ENCODE measurements around the gene MICAL3. TPM values are rescaled to one million over a fixed set of nuclear protein-coding genes. Genes with fewer than 3 reads are reported as not detected.

MICAL3 gene
- total RNA-seq, 3 donors from 2014 or later (not counting 1 experiment from before 2014, with no cell fraction given): 17.1 to 36.3 (median 34.3) TPM

GRCh38 chr22:17797721-17798559, 226.4 kb downstream of the MICAL3 start:
- no peaks in the 10 kb centered on the region for H3K36me3 Mint-ChIP-seq
- peaks cover 0 to 4% of the 10 kb centered on the region in 2 donors for H3K27me3 Mint-ChIP-seq (ENCODE audit: low read depth in 2 of 2)
- Histone ChIP-seq H3K27me3 (ENCODE audit: control insufficient read depth, insufficient read depth, low read length) (no peaks in the 10 kb centered on the region), H3K36me3 (ENCODE audit: control insufficient read depth, insufficient read depth, low read length) (no peaks in the 10 kb centered on the region), H3K4me1 (ENCODE audit: control insufficient read depth, insufficient read depth, low read length) (peaks cover 34% of the 10 kb centered on the region), H3K27ac (ENCODE audit: low read length) (no peak overlapping the region), H3K4me3 (ENCODE audit: low read length) (no peak overlapping the region), H3K9me3 (ENCODE audit: control insufficient read depth, insufficient read depth, low read length) (no peaks in the 10 kb centered on the region)
- peak in 1 of 3 donors; percentile 20 for ATAC-seq
- H3K4me3 Mint-ChIP-seq: no peak overlapping the region
- no peak overlapping the region for H3K27ac Mint-ChIP-seq
- H3K4me1 Mint-ChIP-seq: no peaks in the 10 kb centered on the region
- H3K9me3 Mint-ChIP-seq: no peaks in the 10 kb centered on the region
- no peak for DNase-seq
- WGBS (ENCODE audit: insufficient coverage): 57% methylated on average over 23 of the region's 23 CpGs
- intact Hi-C loops (cut with micrococcal nuclease): no loop called here
- TF ChIP-seq, protein P1, sequence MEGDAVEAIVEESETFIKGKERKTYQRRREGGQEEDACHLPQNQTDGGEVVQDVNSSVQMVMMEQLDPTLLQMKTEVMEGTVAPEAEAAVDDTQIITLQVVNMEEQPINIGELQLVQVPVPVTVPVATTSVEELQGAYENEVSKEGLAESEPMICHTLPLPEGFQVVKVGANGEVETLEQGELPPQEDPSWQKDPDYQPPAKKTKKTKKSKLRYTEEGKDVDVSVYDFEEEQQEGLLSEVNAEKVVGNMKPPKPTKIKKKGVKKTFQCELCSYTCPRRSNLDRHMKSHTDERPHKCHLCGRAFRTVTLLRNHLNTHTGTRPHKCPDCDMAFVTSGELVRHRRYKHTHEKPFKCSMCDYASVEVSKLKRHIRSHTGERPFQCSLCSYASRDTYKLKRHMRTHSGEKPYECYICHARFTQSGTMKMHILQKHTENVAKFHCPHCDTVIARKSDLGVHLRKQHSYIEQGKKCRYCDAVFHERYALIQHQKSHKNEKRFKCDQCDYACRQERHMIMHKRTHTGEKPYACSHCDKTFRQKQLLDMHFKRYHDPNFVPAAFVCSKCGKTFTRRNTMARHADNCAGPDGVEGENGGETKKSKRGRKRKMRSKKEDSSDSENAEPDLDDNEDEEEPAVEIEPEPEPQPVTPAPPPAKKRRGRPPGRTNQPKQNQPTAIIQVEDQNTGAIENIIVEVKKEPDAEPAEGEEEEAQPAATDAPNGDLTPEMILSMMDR (IDR thresholded peaks at IDR 0.05): no peak

DNA sequence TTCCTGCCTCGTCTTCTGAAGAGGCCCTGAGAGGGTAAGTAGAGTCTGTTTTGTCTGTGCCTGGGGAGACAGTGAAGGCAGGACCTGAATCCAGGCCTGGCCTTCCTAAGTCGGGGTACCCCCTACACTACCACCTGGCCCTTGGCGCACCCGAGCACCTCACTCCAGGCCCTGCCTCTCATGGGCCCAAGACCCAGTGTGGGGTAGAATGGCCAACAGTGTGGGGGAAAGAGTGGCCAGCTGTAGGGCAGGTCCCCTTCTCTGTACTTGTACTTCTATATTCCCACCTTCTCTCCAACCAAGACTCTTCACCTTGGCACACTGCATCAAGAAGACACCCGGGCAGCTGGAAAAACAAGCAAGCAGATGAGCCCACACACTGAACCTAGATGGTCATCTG, 227.7 kb downstream of the MICAL3 start:
- Mint-ChIP-seq H3K9me3 (no peaks in the 10 kb centered on the region), H3K36me3 (no peaks in the 10 kb centered on the region), H3K4me1 (no peaks in the 10 kb centered on the region), H3K27ac (no peak overlapping the region), H3K27me3 (ENCODE audit: low read depth in 2 of 2) (peaks cover 0 to 4% of the 10 kb centered on the region in 2 donors), H3K4me3 (no peak overlapping the region)
- no peak overlapping the region for H3K4me3 ChIP-seq (ENCODE audit: low read length)
- H3K4me1 ChIP-seq (ENCODE audit: control insufficient read depth, insufficient read depth, low read length): peaks cover 34% of the 10 kb centered on the region
- no peaks in the 10 kb centered on the region for H3K36me3 ChIP-seq (ENCODE audit: control insufficient read depth, insufficient read depth, low read length)
- H3K27ac ChIP-seq (ENCODE audit: low read length): no peak overlapping the region
- ATAC-seq (no peak), DNase-seq (no peak)
- TF ChIP-seq, protein P1 (IDR thresholded peaks at IDR 0.05): no peak
- H3K9me3 ChIP-seq (ENCODE audit: control insufficient read depth, insufficient read depth, low read length): no peaks in the 10 kb centered on the region
- WGBS (ENCODE audit: insufficient coverage): 85% methylated on average over 5 of the region's 5 CpGs
- H3K27me3 ChIP-seq (ENCODE audit: control insufficient read depth, insufficient read depth, low read length): no peaks in the 10 kb centered on the region
- intact Hi-C loops (cut with micrococcal nuclease): no loop called here

GRCh38 chr22:17795661-17796548, 228.5 kb downstream of the MICAL3 start:
- WGBS (ENCODE audit: insufficient coverage): 83% methylated on average over 32 of the region's 32 CpGs
- TF ChIP-seq, protein P1 (IDR thresholded peaks at IDR 0.05): no peak
- Histone ChIP-seq H3K36me3 (ENCODE audit: control insufficient read depth, insufficient read depth, low read length) (no peaks in the 10 kb centered on the region), H3K4me1 (ENCODE audit: control insufficient read depth, insufficient read depth, low read length) (peaks cover 34% of the 10 kb centered on the region), H3K4me3 (ENCODE audit: low read length) (no peak overlapping the region), H3K27ac (ENCODE audit: low read length) (peak overlapping the region; percentile 50), H3K9me3 (ENCODE audit: control insufficient read depth, insufficient read depth, low read length) (no peaks in the 10 kb centered on the region), H3K27me3 (ENCODE audit: control insufficient read depth, insufficient read depth, low read length) (no peaks in the 10 kb centered on the region)
- H3K4me3 Mint-ChIP-seq: no peak overlapping the region
- H3K27me3 Mint-ChIP-seq (ENCODE audit: low read depth in 2 of 2): peaks cover 0 to 4% of the 10 kb centered on the region in 2 donors
- intact Hi-C loops (cut with micrococcal nuclease): no loop called here
- DNase-seq: no peak
- H3K9me3 Mint-ChIP-seq: no peaks in the 10 kb centered on the region
- H3K4me1 Mint-ChIP-seq: no peaks in the 10 kb centered on the region
- no peak overlapping the region for H3K27ac Mint-ChIP-seq
- no peaks in the 10 kb centered on the region for H3K36me3 Mint-ChIP-seq
- ATAC-seq: no peak

Measured in natural killer cell (primary cell).